H1 (cell line): ENCODE data around the gene MCF2L2. TPM values are rescaled to one million over a fixed set of nuclear protein-coding genes. Genes with fewer than 3 reads are reported as not detected.

Experiments
- CTCF ChIA-PET: fragments of 300-600 bp; sonication (Branson Sonifier 250); formaldehyde crosslinking; loops from one replicate; lab custom pipeline; 2021; ENCODE audit not compliant: partially characterized antibody; lab: Charles Lee
- POLR2A ChIA-PET: fragments of 300-600 bp; sonication (Branson Sonifier 250); formaldehyde crosslinking; loops from one replicate; lab custom pipeline; 2021; ENCODE audit warnings: inconsistent platforms; ENCODE audit not compliant: partially characterized antibody; lab: Charles Lee
- DNase-seq, 2 experiments: peaks; one replicate each; pipeline versions ENCODE4 v3.0.0 to v3.0.0-alpha.2; 2010 to 2022; ENCODE audit warnings: low spot score in 2 of 2, low read depth in 1 of 2, mixed read lengths in 1 of 2
- FAIRE-seq: peaks from 2 replicates; lab custom pipeline; 2011; peaks lifted over from hg19 to GRCh38; lab: Jason Lieb, UNC
- H2AFZ ChIP-seq: 2 replicates; pipeline ENCODE4 v1.8.1; 2012; ENCODE audit warnings: low read length, inconsistent platforms
- H2AK5ac ChIP-seq: 2 replicates; pipeline ENCODE4 v1.6.1; 2013; ENCODE audit warnings: low read depth, low read length
- H2BK120ac ChIP-seq: replicated peaks from 2 replicates; pipeline ENCODE3; 2013; ENCODE audit warnings: low read depth, low read length, inconsistent platforms
- H2BK12ac ChIP-seq: 2 replicates; pipeline ENCODE4 v1.6.1; 2013; ENCODE audit warnings: low read depth, low read length
- H2BK15ac ChIP-seq: 2 replicates; pipeline ENCODE4 v1.6.1; 2013; ENCODE audit warnings: low read length
- H2BK20ac ChIP-seq: 2 replicates; pipeline ENCODE4 v1.6.1; 2013; ENCODE audit warnings: low read length
- H2BK5ac ChIP-seq: 2 replicates; pipeline ENCODE4 v1.6.1; 2013; ENCODE audit warnings: low read depth, low read length
- H3K14ac ChIP-seq: 2 replicates; pipeline ENCODE4 v1.6.1; 2013; ENCODE audit warnings: inconsistent platforms; ENCODE audit not compliant: insufficient read length
- H3K18ac ChIP-seq: 2 replicates; pipeline ENCODE4 v1.6.1; 2013; ENCODE audit warnings: low read length; ENCODE audit errors: extremely low read depth
- H3K23ac ChIP-seq: 2 replicates; pipeline ENCODE4 v1.6.1; 2013; ENCODE audit warnings: inconsistent platforms; ENCODE audit not compliant: insufficient read length
- H3K23me2 ChIP-seq: 2 replicates; pipeline ENCODE4 v1.6.1; 2013; ENCODE audit warnings: low read depth, low read length
- H3K27ac ChIP-seq: 2 replicates; pipeline ENCODE4 v1.6.1; 2011; ENCODE audit warnings: low read depth, low read length, inconsistent platforms
- H3K27me3 ChIP-seq, 4 experiments: replicated peaks in 1 of 4; 1 replicate in 1 of 4; 2 replicates in 3 of 4; pipeline versions ENCODE4 v1.6.1 to v1.8.1; 2011 to 2013; ENCODE audit warnings: low read length in 3 of 4, mild to moderate bottlenecking in 3 of 4, inconsistent platforms in 2 of 4, mixed read lengths in 2 of 4, moderate library complexity in 1 of 4; ENCODE audit not compliant: control insufficient read depth in 3 of 4, insufficient read depth in 3 of 4; ENCODE audit errors: extremely low read depth in 1 of 4
- H3K36me3 ChIP-seq, 4 experiments: 2 replicates each; pipeline versions ENCODE4 v1.6.1 to v1.8.1; 2011 to 2013; ENCODE audit warnings: mild to moderate bottlenecking in 4 of 4, low read length in 3 of 4, moderate library complexity in 2 of 4, control low read depth in 1 of 4, inconsistent platforms in 1 of 4; ENCODE audit not compliant: insufficient read depth in 4 of 4, control insufficient read depth in 2 of 4
- H3K4ac ChIP-seq: replicated peaks from 2 replicates; pipeline ENCODE3; 2013; ENCODE audit warnings: low read length, low read depth, mixed read lengths, inconsistent platforms; ENCODE audit not compliant: insufficient read length
- H3K4me1 ChIP-seq, 4 experiments: replicated peaks in 1 of 4; 1 replicate in 1 of 4; 2 replicates in 3 of 4; pipeline versions ENCODE4 v1.6.1 to v1.8.1; 2011 to 2013; ENCODE audit warnings: low read length in 3 of 4, inconsistent platforms in 2 of 4, mixed read lengths in 1 of 4; ENCODE audit not compliant: insufficient read depth in 4 of 4, control insufficient read depth in 3 of 4
- H3K4me2 ChIP-seq, 2 experiments: 2 replicates each; pipeline versions ENCODE4 v1.6.1 to v1.8.1; 2011 to 2013; ENCODE audit warnings: low read depth in 2 of 2, low read length in 2 of 2, control low read depth in 1 of 2, inconsistent platforms in 1 of 2, mild to moderate bottlenecking in 1 of 2; ENCODE audit not compliant: insufficient read depth in 1 of 2
- H3K4me3 ChIP-seq, 4 experiments: fragments of 200-600, 300-600 bp in 1 of 4; sonication (generic), shearing (Covaris generic), sonication (Bioruptor Twin) in 1 of 4; 2 replicates each; pipeline versions ENCODE4 v1.5.1 to v1.8.1; 2011 to 2016; ENCODE audit warnings: low read length in 4 of 4, low read depth in 3 of 4, control low read depth in 2 of 4, inconsistent platforms in 2 of 4, mild to moderate bottlenecking in 2 of 4, mixed read lengths in 1 of 4, moderate library complexity in 1 of 4; ENCODE audit not compliant: insufficient read depth in 2 of 4; ENCODE audit errors: extremely low read depth in 1 of 4
- H3K56ac ChIP-seq: replicated peaks from 2 replicates; pipeline ENCODE3; 2013; ENCODE audit warnings: low read depth, mild to moderate bottlenecking, mixed read lengths, low read length, inconsistent platforms; ENCODE audit not compliant: insufficient read length
- H3K79me1 ChIP-seq: 2 replicates; pipeline ENCODE4 v1.6.1; 2013; ENCODE audit warnings: low read depth, low read length, control low read depth
- H3K79me2 ChIP-seq, 2 experiments: 2 replicates each; pipeline versions ENCODE4 v1.6.1 to v1.8.1; 2012 to 2013; ENCODE audit warnings: low read length in 2 of 2, mild to moderate bottlenecking in 2 of 2, inconsistent platforms in 1 of 2; ENCODE audit not compliant: insufficient read depth in 2 of 2, control insufficient read depth in 1 of 2
- H3K9ac ChIP-seq, 4 experiments: replicated peaks in 1 of 4; 1 replicate in 1 of 4; 2 replicates in 3 of 4; pipeline versions ENCODE4 v1.6.1 to v1.8.1; 2011 to 2013; ENCODE audit warnings: low read depth in 3 of 4, low read length in 3 of 4, control low read depth in 2 of 4, mild to moderate bottlenecking in 2 of 4, moderate library complexity in 2 of 4, inconsistent platforms in 1 of 4; ENCODE audit errors: extremely low read depth in 1 of 4
- H3K9me3 ChIP-seq, 2 experiments: 2 replicates each; pipeline versions ENCODE4 v1.6.1 to v1.8.1; 2012 to 2013; ENCODE audit warnings: mild to moderate bottlenecking in 2 of 2, moderate library complexity in 2 of 2, control low read depth in 1 of 2, inconsistent platforms in 1 of 2, low read depth in 1 of 2, low read length in 1 of 2, mixed read lengths in 1 of 2; ENCODE audit not compliant: insufficient read depth in 2 of 2
- H4K20me1 ChIP-seq, 2 experiments: replicated peaks in 1 of 2; 2 replicates each; pipeline versions ENCODE3 to v1.8.1; 2011 to 2013; ENCODE audit warnings: inconsistent platforms in 2 of 2, low read length in 2 of 2, mild to moderate bottlenecking in 1 of 2; ENCODE audit not compliant: insufficient read depth in 2 of 2, control insufficient read depth in 1 of 2
- H4K5ac ChIP-seq: 2 replicates; pipeline ENCODE4 v1.6.1; 2013; ENCODE audit warnings: low read length, low read depth, mixed read lengths, inconsistent platforms; ENCODE audit not compliant: insufficient read length
- H4K8ac ChIP-seq: 2 replicates; pipeline ENCODE4 v1.8.0; 2013; ENCODE audit warnings: mild to moderate bottlenecking, moderate library complexity, low read length, inconsistent platforms; ENCODE audit not compliant: insufficient read depth; ENCODE audit errors: extremely low read depth
- H4K91ac ChIP-seq: replicated peaks from 2 replicates; pipeline ENCODE3; 2013; ENCODE audit warnings: low read length, mixed read lengths, inconsistent platforms; ENCODE audit not compliant: insufficient read length
- ATF2 ChIP-seq: IDR thresholded peaks from 2 replicates; pipeline ENCODE4 v1.6.1; 2012; ENCODE audit warnings: low read length, inconsistent platforms
- BCL11A ChIP-seq, 2 experiments: IDR thresholded peaks; one replicate each; pipeline ENCODE4 v1.6.1; 2011; ENCODE audit warnings: low read depth in 2 of 2, low read length in 2 of 2, mild to moderate bottlenecking in 2 of 2
- CHD2 ChIP-seq: IDR thresholded peaks from 2 replicates; pipeline ENCODE4 v1.6.1; 2012; ENCODE audit warnings: low read length, improper control_type of control experiment
- CTCF ChIP-seq, 3 experiments: IDR thresholded peaks; 1 replicate in 2 of 3; 2 replicates in 1 of 3; pipeline versions ENCODE4 v1.5.1 to v1.6.1; 2011; ENCODE audit warnings: low read length in 3 of 3, mild to moderate bottlenecking in 3 of 3, inconsistent platforms in 2 of 3, low read depth in 1 of 3, moderate library complexity in 1 of 3; ENCODE audit not compliant: insufficient read depth in 1 of 3; ENCODE audit errors: control extremely low read depth in 1 of 3
- EZH2 ChIP-seq: fragments of 200-600 bp; sonication (generic); IDR thresholded peaks from 2 replicates; pipeline ENCODE4 v1.7.1; 2012; ENCODE audit warnings: low read depth, mild to moderate bottlenecking, moderate library complexity, low read length, inconsistent platforms; ENCODE audit not compliant: severe bottlenecking
- GTF2F1 ChIP-seq: IDR thresholded peaks from 2 replicates; pipeline ENCODE4 v1.6.1; 2012; ENCODE audit warnings: low read depth, low read length, improper control_type of control experiment, borderline replicate concordance
- SIN3A ChIP-seq, 2 experiments: IDR thresholded peaks in 1 of 2; conservative IDR thresholded peaks in 1 of 2; 2 replicates each; pipeline ENCODE4 v1.6.1; 2011 to 2012; ENCODE audit warnings: low read length in 2 of 2, improper control_type of control experiment in 1 of 2, low read depth in 1 of 2, mild to moderate bottlenecking in 1 of 2
- SP2 ChIP-seq: IDR thresholded peaks from 2 replicates; pipeline ENCODE4 v1.6.1; 2012; ENCODE audit warnings: mild to moderate bottlenecking, low read length, inconsistent platforms
- TAF1 ChIP-seq: IDR thresholded peaks from 2 replicates; pipeline ENCODE4 v1.6.1; 2011; ENCODE audit warnings: mild to moderate bottlenecking, low read depth, low read length
- WGBS, 2 experiments: shearing (Covaris generic) in 1 of 2; methylation state at CpG; one replicate each; pipeline versions ENCODE4 v1.1.6 to v1.1.7; 2013 to 2015; ENCODE audit warnings: low lambda C conversion rate in 2 of 2, mixed read lengths in 2 of 2, inconsistent platforms in 1 of 2, low coverage in 1 of 2, missing lambda C conversion rate in 1 of 2; ENCODE audit not compliant: insufficient replicate concordance in 2 of 2, insufficient coverage in 1 of 2, insufficient read length in 1 of 2; ENCODE audit errors: extremely low coverage in 1 of 2, missing lambda C conversion rate in 1 of 2; 5-methylcytosine and 5-hydroxymethylcytosine counted together
- polyA plus RNA-seq, 7 experiments: library from polyadenylated mRNA; depleted of rRNA in 3 of 7; stranded (reverse) in 5 of 7; unstranded in 2 of 7; fragments of >200 nt in 5 of 7; fragments of 200-250 nt in 2 of 7; gene quantifications; 1 replicate in 5 of 7; 2 replicates in 1 of 7; 4 replicates in 1 of 7; pipeline versions ENCODE4 v1.2.1 to v1.2.3, GENCODE V29; 2011 to 2013; ENCODE audit warnings: missing spikeins in 2 of 7, mixed read lengths in 2 of 7
- total RNA-seq: library from RNA; stranded (reverse); fragmentation: NEBNext Ultra II Directional; extraction: Animal tissue kit (Norgen Biotek cat#: 25700); gene quantifications from 2 replicates; pipeline ENCODE4 v1.2.1, GENCODE V29; 2021

The MCF2L2 gene
- total and polyA plus RNA-seq, 2 of the 8 experiments (the other 6 are each of a cell fraction or from before 2014, with no cell fraction given) = 4.1 to 13.7 TPM

- Histone ChIP-seq H3K27ac (no peak overlapping the region), H2AK5ac (no peak overlapping the region), H4K20me1 (no peaks in the 10 kb centered on the region), H3K14ac (no peak overlapping the region), H2BK12ac (no peak overlapping the region), H3K27me3 (no peaks in the 10 kb centered on the region), H2BK20ac (no peak overlapping the region), H3K23me2 (no peaks in the 10 kb centered on the region), H3K4ac (no peak overlapping the region), H4K91ac (no peak overlapping the region), H3K36me3 (no peaks in the 10 kb centered on the region), H2BK5ac (no peak overlapping the region), H3K9me3 (peaks cover 0 to 7% of the 10 kb centered on the region in 2 experiments; a peak in 2 of 4 replicates), H3K18ac (no peak overlapping the region), H4K8ac (no peak overlapping the region), H3K23ac (no peak overlapping the region), H2BK15ac (no peak overlapping the region), H2AFZ (no peak overlapping the region), H4K5ac (no peak overlapping the region), H3K79me1 (no peaks in the 10 kb centered on the region), H2BK120ac (no peak overlapping the region), H3K4me3 (no peak overlapping the region), H3K9ac (no peak overlapping the region), H3K4me1 (no peaks in the 10 kb centered on the region), H3K79me2 (no peaks in the 10 kb centered on the region), H3K56ac (no peak overlapping the region), H3K4me2 (no peak overlapping the region)
- no peak for FAIRE-seq
- CTCF ChIA-PET = interaction anchor here (1.0 to 2.7 kb wide), 3 partner anchors 15 to 362 kb away, joined by 3 to 12 read pairs (median 3); no protein-coding TSS in a partner anchor
- 97% methylated on average over 2 of the region's 2 CpGs; no CpG with 5 or more reads in 1 of the 2 experiments for WGBS, 2 experiments
- DNase-seq = no peak
- POLR2A ChIA-PET = no interaction called here
- no peak for TF ChIP-seq SP2
- TF ChIP-seq ATF2 = no peak
- TF ChIP-seq CHD2 = no peak
- TF ChIP-seq CTCF (IDR thresholded peaks at IDR 0.05; ENCODE audit: control extremely low read depth in 1 of 3, insufficient read depth in 1 of 3, low read depth in 1 of 3, low read length in 3 of 3) = no peak
- no peak for TF ChIP-seq GTF2F1
- TF ChIP-seq BCL11A (IDR thresholded peaks at IDR 0.05; ENCODE audit: low read depth in 2 of 2, low read length in 2 of 2) = no peak
- no peak for TF ChIP-seq EZH2
- TF ChIP-seq TAF1 = no peak
- TF ChIP-seq SIN3A (conservative IDR thresholded peaks at IDR 0.05 in 1 of 2, IDR thresholded peaks at IDR 0.05 in 1 of 2; ENCODE audit: low read depth in 1 of 2, low read length in 2 of 2) = no peak
Measured at GRCh38 chr3:183464480-183464879, 36.1 kb upstream of the MCF2L2 start.
